D721Med (cell line): ENCODE results near the gene HEXIM2.
"Not testable (repeated sequence)": the region's sequence is repeated elsewhere in the genome, so short reads cannot be mapped to it uniquely, and the experiment has no call there.

Experiments
- DNase-seq: peaks from one replicate; pipeline ENCODE4 v3.0.0; 2011; ENCODE audit warnings: low spot score; ENCODE audit not compliant: insufficient read length
- FAIRE-seq: peaks from 2 replicates; lab custom pipeline; 2011; peaks lifted over from hg19 to GRCh38; lab: Jason Lieb, UNC
- TF ChIP-seq, protein P1 (sequence below): IDR thresholded peaks from 2 replicates; pipeline ENCODE4 v1.5.1; 2012; ENCODE audit warnings: mild to moderate bottlenecking, control low read depth; ENCODE audit not compliant: insufficient read depth; ENCODE audit errors: missing control alignments

Gene HEXIM2

DNA sequence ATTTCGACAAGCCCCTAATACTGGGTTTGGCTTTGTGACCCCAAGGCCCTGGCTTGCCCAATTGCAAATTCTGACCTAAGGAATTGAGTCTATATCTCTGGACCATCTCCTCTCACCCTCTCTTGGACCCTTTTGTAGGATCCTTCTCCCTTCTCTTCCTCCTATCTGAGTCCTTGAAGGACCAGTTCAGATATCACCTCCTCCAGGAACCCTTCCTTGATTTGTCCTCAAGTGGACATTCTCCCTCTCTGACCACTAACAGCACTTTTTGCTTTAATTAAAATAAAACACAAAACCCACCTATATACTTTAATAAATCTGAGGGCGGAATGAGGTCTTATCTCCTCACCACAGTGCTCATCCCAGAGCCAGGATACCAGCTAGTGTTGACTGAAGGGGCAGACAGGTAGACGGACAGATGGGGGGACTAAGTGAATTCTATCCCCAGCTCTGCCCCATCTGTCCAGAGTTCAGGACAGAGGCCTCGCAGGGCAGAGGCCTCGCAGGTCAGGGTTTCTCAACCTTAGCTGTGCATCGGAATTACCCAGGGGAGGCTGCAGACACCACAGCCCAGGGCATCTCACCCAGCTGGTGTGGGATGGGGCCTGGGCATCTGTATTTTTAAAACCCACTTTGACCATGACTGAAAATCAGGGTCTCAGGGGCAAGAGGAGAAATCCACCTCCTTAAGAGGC is 38.5 kb upstream of the HEXIM2 start:
- FAIRE-seq = no peak

DNA sequence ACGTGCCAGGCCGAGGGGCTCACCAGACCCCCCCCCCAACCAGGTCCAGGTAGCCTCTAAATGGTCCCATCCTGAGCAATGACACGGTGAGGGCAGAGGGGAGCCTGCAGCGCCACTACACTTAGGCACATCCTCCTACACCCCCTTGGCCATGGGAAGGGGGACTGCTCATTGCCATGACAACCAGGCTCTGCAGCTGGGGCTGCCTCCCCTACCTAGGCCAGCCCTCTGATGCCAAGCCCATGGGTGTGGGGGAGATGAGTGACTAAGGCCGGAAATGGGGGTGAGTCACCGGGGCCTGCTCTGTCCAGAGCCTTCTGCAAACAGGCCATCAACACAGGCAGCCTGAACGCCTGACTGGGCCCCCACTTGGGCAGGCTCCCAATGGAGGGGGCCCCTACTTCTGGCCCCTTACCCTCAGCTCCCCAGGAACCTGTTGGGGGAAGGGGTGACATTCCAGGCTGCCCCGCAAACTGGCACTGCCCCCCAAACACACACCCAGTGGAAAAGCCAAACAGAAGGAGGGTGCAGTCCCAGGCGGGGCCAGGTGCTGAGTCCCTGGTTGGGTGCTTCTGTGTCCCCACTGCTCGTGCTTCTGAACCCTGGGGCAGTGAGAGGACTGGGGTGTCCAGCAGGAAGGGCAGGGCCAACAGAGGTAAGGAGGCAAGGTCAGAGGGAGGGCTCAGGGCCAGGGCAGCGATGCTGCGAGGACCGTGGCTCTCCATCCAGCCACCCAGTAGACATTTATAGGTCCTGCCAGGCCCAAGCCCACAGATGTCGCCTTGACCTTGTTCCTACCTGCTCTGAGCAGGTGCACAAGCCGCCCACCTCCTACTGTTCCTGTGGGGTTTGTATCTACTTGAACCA is 37.5 kb upstream of the HEXIM2 start:
- DNase-seq (no peak), FAIRE-seq (no peak)

More for the DNA sequence above, 38.5 kb upstream of the HEXIM2 start:
- TF ChIP-seq, protein P1, sequence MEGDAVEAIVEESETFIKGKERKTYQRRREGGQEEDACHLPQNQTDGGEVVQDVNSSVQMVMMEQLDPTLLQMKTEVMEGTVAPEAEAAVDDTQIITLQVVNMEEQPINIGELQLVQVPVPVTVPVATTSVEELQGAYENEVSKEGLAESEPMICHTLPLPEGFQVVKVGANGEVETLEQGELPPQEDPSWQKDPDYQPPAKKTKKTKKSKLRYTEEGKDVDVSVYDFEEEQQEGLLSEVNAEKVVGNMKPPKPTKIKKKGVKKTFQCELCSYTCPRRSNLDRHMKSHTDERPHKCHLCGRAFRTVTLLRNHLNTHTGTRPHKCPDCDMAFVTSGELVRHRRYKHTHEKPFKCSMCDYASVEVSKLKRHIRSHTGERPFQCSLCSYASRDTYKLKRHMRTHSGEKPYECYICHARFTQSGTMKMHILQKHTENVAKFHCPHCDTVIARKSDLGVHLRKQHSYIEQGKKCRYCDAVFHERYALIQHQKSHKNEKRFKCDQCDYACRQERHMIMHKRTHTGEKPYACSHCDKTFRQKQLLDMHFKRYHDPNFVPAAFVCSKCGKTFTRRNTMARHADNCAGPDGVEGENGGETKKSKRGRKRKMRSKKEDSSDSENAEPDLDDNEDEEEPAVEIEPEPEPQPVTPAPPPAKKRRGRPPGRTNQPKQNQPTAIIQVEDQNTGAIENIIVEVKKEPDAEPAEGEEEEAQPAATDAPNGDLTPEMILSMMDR = no peak
- DNase-seq = no peak

DNA sequence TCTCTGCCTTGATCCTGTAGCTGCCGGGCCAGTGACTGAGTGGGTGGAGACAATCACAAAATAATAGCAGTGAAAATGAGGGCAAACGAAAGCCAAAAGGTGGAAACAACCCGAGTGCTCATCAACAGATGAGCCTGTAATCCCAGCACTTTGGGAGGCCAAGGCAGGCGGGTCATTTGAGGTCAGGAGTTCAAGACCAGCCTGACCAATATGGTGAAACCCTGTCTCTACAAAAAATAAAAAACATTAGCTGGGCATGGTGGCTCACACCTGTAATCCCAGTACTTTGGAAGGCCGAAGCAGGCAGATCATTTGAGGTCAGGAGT is 36.9 kb upstream of the HEXIM2 start:
- FAIRE-seq = not testable (repeated sequence)

More for the DNA sequence above, 37.5 kb upstream of the HEXIM2 start:
- TF ChIP-seq, protein P1 = no peak

DNA sequence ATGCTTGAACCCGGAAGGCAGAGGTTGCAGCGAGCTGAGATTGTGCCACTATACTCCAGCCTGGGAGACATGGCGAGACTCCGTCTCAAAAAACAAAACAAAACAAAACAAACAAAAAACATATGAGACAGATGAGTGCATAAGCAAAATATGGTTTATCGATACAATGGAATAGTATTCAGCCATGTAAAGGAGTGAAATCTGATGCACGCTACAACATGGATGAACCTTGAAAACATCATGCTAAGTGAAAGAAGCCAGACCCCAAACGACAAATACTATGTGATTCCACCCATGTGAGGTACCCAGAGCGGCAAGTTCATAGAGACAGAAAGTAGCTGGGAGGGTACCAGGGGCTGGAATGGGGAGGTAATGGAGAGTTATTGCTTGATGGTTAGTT is 36.2 kb upstream of the HEXIM2 start:
- DNase-seq (no peak), FAIRE-seq (no peak)
- TF ChIP-seq, protein P1 = no peak

More for the DNA sequence above, 36.9 kb upstream of the HEXIM2 start:
- not testable (repeated sequence) for DNase-seq

DNA sequence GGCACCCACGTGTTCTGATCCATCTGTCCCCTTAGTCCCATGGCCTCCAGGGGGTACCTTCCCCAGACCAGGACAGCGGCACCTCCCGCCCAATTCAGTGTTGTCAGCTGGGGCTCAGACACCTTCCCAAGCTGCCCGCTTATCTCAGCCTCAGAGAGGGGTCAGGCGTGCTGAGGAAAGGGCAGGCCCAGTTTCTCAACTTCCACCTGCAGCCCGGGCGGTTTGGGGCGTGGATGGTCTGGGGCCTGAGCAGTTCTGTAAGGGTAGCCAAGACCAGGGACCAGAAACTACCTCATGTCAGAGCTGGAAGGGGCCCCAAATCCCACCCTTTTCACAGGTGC is 34.5 kb upstream of the HEXIM2 start:
- FAIRE-seq (no peak), DNase-seq (no peak)

DNA sequence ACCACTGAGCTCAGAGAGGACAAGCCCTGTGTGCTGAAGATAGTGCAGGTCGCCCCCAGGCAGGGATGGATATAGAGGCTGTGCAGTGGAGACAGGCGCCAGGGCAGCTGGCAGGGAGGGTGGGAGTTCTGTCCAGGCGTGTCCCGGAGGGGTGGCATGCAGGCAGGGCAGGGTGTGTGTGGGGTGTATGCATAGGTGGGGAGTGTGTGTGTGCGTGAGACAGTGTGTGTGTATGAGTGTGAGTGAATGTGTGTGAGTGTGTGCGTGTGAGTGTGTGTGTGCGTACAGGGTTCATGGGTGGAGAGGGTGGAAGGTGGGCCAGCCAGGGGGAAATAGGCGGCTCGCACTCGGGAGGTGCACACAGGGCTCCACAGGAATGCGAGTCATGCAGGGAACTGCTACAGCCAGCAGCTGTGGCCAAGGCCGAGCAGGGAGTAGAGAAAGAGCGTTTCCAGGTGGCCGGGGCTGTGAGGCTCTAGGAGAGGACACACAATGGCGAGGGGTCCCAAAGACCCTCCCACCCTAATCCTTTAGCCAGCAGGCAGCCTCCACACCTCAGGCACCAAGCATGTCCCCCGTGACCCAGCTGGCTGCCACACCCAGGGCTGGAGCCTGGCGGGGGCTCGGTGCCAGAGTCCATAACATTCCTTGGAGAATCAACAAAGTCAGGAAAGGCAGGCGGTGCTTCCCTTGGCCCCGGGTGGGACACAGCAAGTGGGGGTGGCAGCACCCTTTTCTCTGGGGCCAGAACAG is 34.0 kb upstream of the HEXIM2 start:
- TF ChIP-seq, protein P1 = no peak
- FAIRE-seq (no peak), DNase-seq (no peak)

More for the DNA sequence above, 34.5 kb upstream of the HEXIM2 start:
- TF ChIP-seq, protein P1 = no peak

DNA sequence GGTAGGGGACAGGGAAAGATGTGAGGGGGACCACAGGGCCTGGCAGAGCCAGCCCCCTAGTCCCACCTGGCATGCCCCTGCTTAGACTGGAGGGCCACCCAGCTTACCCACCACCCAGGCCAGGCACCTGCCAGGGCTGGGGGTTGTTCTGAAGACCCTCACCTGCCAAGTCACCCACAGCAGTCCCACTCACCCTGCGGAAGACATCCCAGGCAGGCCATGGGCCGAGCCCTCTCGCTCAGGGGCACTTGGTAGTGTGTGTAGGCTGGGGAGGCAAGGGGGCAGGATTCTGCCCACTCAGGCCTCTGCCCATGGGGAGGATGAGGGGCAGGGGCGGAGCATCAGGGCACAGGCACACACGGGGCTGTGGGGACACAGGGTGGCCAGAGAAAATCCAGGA is 33.3 kb upstream of the HEXIM2 start:
- no peak for FAIRE-seq

More for the DNA sequence above, 33.3 kb upstream of the HEXIM2 start:
- no peak for DNase-seq
- TF ChIP-seq, protein P1 = no peak
